GM18861 (cell line): ENCODE results near the gene GABRG3.
"Not testable (repeated sequence)": the region's sequence is repeated elsewhere in the genome, so short reads cannot be mapped to it uniquely, and the experiment has no call there.

ENCODE experiments used
- ATAC-seq: cut with Tn5 transposase; IDR thresholded peaks from one replicate; pipeline ENCODE4 v1.9.1; 2021; ENCODE audit not compliant: unreplicated experiment

GABRG3 gene

DNA sequence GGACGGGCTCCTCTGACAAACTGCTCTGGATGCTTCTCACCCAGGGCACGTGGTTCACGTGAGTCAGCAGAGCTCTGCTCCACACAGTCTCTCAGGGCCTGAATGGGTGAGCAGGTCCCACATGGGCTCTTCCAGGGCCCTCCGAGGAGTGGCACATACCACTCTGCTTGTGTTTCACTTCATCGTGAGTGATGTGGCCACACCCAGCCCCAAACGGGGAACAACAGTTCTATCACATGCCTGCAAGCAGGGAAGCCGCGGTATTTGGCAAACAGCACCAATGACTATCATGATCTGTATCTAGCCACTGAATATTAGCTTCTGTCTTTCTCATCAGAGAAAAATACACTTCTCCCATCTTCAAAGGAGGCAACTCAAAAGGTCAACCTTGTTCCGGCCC lies 352.8 kb downstream of the GABRG3 start:
- ATAC-seq: no peak

DNA sequence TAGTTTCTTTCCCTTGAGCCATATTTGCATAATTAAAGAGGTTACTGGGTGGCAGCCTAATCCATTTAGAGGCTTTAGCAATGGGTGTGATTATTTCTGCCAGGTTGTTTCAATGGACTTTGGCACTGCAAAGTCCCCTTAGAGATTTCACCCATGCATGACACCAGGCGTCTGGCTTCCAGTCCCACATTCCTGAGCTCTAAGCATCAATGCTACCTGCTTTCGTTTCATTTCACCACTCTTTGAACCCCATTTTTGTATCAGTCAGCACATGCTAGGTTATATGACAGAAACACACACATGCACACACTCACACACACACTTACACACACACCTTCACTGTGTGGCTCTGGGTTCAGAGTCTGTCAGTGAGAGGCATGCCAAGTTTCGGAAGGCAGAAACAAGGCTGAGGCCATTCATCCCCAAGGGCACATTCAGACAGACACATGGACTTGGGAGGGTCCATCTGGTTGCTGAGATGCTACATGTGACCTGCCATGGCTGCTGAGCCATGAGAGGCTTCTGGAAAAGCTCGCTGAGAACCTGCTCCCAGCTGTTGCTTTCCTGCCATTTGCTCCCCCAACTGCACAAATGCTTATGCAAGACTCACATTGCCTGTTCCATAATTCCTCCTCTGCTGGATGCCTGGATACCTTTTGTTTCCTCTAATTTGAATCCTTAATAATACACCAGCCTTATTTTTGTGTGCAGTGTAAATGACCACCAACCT lies 354.1 kb downstream of the GABRG3 start:
- ATAC-seq: no peak

DNA sequence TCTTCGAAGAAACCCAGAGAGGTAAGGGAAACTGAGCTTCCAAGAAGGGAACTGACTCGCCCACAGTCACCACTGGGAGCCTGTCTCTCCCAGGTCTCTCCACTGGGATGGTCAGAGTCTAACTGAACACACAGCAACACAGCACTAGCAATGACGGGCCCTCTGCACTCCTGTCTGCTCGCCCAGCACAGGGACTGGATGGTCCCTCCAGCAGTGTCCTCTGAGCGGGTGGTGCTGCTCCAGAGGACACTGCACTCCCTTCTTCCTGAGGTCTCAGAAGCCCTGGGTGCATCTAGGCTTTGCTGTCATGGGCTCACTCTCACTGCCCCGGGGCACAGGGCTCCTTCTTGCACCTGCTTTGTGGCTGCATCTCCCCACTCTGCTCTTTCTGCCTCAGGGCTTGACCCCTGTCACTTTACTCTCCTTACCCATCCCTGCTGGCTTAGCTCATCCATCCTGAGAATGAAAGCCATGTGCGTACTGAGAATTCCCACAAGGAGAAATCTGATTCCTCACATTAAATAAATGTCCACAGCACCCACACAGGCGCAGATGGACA lies 356.6 kb downstream of the GABRG3 start:
- no peak for ATAC-seq

DNA sequence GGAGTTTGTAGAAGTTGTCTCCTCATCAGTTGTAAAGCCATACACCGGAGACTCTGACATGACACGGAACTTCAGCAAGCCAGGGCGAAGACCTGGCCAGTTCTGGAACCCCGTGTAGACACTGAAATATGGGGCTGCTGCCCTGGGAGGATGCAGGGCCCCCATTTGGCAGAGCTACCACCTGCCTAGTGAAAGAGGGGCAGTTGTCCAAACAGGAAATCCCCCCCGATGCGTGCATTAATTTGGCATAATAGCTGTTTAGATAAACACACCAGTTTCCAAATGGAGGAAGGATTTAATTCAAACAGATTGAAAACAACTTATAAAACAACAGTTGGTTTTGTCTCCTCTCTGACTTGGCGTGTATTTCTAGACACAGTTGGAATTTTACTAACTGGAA lies 357.2 kb downstream of the GABRG3 start:
- ATAC-seq: no peak

DNA sequence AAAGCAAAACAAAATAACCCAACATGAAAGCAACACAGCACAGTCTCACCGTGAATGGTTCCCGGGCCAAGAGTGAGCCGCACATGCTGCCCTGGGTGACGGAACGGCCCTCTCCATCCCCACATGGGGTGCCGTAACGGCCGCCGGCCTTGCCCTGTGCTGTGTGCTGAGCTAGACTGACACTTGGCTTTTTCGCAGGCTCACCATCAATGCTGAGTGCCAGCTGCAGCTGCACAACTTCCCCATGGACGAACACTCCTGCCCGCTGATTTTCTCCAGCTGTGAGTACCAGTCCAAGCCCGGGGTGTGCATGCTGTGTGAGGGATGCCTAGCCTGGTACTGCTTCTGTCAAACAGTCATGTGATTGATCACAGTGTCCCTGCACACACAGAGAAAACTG lies 357.6 kb downstream of the GABRG3 start:
- ATAC-seq: no peak

DNA sequence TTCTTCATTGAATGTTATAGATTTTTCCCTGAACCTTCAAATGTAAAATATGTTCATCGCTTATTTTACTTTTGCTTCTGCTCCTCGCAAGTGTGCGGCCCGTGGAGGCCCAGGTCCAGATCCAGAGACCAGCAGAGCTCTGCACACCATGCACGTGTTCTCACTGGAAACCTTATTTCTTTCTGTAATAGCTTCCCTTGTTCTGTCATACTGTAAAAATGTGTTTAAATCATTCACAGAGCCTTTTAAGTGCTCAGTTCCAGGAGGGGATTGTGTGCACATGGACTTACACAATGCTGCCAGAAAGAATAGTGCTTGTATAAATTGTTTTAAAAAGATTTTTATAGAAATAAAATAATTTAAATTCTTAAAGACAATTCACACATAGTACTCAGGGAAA lies 359.3 kb downstream of the GABRG3 start:
- ATAC-seq: no peak

DNA sequence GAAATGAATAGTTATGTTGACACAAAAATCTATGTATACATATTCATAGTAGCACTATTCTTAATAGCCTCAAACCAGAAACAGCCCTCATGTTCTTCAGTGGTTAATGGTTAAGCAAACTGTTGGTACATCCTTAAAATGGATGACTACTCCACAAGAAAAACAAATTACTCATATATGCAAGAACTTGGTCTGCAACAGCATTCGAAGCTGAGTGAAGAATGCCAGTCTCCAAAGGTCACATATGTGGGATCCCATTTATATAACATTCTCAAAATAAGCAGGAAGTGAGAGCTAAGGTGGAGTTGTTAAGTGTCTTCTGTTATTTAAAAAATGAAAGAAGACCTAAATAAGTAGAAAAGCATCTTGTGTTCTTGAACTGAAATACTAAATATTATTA lies 365.7 kb downstream of the GABRG3 start:
- ATAC-seq: no peak

DNA sequence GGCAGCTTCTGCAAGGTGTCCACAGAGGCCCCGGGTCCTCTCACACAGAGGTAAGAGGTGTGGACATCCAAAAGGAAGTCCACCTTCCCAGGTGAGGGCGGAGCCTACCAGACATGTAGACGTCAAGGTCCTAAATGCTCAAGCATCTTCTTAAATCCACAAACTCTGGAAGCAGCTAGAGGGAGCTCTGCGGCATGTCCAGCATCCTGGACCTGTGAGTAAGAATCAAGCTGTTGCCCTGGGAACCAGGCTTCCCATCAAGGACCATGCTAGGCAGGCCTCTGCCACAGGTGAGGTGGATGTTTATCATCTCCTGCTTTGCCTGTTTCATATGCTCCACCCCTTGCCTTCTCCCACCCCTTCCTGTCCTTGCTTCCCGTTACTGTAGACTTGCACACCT lies 368.2 kb downstream of the GABRG3 start:
- no peak for ATAC-seq

DNA sequence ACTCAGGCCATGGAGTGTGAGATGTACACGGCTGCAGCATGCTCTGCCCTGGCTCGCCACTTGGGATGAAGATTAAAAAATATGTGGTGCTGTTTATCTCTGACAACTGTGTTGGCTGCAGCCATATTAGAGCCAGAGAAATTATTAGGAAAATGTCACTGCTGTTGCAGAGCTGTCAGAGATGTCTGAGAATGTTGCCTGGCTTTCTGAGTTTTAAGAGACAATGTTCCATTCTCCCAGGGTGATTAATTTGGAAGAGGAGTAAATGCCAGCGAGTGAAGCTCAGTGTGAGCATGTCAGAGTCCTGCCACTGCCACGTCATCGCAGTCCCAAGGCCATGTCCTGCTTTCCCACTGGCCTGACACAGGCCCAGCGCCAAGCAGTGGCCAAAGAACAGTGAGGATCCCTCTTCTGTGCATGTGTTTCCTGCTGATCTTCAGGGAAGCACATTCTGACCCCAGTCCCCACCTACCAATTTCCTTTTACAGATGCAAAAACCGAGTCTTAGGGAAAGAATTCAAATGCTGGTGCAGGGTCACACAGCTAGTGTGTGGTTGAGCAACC lies 370.9 kb downstream of the GABRG3 start:
- no peak for ATAC-seq

DNA sequence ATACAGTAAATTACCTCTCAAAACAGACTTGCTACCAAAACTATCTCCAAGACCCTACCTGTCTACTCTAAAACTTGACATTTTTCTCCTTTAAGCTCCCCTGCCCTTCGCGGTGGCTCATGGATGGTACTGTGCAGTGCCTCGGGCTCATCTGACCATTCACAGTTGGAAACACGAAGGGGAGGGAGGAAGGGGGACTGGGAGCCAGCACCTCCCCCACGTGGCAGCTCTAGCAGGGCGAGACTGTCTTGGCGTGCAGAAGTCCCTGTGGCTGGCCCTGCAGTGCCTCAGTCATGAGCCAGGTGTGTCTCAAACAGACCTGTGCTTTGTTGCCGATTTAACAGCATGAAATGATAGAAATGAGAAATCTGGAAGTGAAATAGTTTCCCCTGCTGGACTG lies 372.0 kb downstream of the GABRG3 start:
- no peak for ATAC-seq

DNA sequence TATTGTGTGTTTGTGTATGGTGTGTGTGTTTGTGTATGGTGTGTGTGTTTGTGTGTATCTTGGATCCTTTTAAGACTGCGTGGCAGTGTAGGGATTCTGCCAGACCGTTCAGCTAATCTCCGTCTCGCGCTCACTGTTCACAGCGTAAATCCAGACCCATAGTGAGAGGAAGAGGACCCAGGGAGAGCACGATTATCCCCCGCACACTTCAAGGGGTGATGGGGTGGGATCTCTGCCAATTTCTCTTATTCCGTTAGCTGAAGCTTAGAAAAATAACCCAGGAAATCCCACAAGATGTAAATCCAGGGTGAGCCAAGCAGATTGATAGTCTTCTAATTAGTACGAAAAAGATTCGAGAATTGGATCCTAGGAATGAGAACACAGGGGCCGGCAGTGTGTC lies 381.2 kb downstream of the GABRG3 start:
- ATAC-seq: no peak

DNA sequence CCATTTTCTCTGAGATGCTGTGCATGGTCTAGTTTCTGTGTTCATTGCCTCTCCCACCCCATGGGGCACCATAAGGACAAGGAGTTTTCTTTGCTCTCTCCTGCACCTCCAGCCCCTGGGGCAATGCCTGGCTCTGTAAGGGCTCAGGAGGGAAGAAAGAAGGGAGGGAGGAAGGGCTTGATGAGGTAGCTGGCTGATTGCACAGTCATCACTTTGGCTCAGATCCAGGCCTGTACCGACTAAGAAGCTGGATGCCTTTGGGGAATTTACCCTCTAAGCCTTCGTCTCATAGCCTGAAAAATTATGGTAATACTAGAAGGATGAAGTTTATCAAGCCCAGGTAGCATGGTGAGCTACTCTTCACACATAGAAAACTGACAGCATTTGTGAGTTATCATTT lies 382.9 kb downstream of the GABRG3 start:
- ATAC-seq: no peak

DNA sequence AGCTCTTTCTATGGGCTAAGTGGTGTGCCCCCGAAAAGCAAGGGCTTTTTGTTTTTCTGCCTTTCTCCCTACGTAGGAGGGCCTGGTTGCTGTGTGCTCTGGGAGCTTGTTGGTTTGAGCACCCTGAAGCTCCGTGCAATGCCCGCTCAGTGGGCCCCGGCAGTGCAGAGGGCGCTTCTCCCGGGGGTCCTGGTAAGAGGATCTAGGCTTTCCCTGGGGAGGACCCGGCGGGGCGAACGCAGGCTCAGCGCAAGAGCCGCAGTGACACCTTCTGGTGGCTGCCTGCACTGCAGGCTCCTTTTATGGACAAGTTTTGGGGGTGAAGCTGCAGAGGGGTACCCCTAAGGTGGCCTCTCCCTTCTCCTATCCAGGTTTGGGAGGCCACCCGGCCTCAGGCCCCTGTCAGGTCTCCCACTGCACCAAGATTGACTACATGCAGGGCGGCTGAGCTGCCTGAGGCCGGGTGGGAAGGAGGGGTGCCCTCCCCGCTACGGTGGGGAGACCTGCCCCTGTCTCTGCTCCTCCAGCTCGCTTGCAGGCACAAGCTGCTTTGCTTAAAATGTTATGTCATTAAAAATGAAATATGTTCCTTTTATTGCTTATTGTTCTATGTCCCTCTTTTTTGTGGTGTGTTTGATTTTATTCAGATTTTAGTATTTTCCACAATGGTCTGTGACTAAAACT lies 387.9 kb downstream of the GABRG3 start:
- no peak for ATAC-seq

DNA sequence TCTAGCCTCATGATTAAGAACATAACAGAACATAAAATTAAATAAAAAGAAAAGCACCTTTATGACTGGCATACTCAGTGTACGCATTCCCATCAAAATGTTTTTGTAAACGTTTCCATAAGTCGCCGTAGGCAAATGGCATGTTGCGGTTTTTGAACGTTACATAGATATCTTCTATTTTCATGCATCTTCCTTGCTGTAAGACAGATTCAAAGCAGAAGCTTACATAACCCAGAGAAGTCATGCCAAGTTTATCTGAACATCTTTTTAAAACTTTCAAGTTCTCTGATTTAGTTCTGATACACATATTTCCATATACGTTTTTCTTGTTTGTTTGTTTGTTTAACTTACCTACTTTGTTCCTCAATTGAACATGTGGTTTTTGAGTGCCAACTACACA lies 388.6 kb downstream of the GABRG3 start:
- ATAC-seq: no peak

DNA sequence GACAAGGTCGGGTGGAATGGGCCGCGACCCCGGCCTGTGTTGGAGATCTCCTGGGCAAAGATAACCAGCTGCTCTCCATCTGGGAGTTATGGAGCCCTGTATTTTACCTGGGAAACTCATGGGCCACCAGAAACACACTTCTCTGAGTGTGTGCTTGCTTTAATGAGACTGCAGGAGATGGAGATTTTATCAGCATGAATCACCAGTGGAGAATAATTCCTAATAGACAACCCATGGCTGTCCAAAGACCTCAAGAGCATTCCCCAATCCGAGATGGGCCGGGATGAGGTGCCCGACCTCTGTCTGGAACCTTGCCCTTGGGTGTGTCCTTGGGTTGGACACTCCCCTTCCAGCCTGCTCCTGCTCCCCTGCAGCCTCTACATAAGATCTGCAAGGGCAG lies 389.3 kb downstream of the GABRG3 start:
- ATAC-seq: no peak

DNA sequence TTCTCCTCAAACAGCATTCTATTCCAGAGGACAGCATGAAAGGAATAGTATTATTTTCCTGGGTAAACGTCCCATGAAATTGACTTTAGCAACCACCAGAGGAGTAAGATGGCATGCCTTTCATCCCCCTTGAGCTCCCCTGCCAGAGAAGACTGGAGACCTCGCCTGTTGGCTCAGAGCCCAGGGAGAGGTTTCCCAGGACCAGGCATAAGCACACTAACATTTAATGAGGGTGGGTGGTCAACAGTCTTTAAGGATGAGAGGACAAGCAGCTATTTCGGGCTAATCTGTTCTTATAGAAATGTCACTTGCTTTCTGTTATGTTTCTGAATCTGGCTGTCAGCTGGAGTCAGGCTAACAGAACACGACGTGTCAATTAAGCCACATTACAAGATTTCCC lies 390.5 kb downstream of the GABRG3 start:
- no peak for ATAC-seq

DNA sequence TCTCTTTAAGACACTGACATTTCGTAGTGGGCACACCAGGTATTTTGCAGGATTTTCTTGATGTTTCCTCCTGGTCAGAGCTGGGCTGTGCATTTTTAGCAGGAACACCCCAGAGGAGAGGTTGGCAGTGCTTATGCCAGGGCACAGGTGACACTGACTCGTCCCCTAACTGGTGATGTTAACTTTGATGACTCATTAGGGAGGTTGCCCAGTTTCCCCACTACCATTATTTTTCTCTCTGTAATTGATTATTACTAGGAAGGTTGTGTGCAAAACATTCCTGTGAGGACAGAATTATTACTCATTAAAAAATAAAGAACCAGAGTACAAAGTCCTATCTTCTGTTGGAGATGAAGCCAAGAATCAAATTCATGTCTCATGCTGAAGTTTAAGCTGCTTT lies 394.5 kb downstream of the GABRG3 start:
- no peak for ATAC-seq

DNA sequence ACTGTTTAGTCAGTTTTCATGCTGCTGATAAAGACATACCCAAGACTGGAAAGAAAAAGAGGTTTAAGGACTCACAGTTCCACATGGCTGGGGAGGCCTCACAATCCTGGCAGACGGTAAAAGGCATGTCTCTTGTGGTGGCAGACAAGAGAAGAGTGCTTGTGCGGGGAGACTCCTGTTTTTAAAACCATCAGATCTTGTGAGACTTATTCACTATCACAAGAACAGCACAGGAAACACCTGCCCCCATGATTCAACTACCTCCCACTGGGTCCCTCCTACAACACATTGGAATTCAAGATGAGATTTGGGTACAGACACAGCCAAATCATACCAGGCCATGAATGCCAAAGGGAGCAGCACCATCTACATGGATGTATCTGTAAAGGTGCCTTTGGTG lies 406.4 kb downstream of the GABRG3 start:
- ATAC-seq: not testable (repeated sequence)

DNA sequence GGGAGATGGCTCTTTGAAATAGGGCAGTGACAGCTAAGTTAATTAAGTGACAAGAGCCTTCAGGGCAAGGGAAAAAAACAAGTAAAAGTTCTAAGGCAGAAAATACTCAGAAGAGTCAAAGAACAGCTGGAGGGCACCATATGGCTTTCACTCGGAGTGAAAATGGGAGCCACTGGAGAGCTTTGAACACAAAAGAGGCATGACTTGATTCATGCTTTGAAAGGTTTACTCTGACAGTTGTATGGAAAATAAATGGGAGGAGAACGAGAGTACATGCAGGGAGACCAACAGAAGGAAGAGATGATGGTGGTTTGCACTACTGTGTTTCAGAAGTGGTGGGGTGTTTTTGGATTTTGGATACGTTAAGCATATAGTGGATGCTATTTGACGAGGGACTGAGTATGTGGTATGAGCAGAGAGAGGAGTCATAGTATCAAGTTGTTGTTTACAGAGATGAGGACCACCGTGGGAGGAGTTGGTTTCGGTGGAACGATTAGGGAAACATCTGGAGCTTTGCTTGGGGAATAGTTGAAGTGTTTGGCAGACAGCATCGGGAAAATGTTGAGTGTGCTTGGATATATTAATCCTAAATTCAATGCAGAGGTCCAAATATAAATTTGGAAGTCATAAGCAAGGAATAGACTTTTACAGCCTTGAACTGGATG lies 411.5 kb downstream of the GABRG3 start:
- no peak for ATAC-seq

DNA sequence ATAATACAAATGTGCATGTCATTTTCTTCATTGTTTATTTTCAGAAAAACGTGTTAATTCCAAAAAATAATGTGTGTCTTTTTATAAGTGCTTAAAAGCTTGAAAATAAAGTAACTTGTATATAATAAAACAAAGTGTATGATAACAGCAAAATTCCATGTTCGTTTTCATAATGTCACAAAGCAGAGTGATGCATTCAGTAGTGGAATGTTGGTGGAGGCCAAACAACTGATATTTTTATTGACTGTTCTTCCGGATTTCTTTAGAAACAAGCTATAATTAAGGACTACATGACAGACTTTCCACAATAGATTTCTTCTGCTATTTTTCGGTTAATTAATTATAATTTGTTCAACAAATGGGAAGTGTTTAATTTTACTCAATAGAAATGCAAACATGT lies 412.7 kb downstream of the GABRG3 start:
- ATAC-seq: no peak

DNA sequence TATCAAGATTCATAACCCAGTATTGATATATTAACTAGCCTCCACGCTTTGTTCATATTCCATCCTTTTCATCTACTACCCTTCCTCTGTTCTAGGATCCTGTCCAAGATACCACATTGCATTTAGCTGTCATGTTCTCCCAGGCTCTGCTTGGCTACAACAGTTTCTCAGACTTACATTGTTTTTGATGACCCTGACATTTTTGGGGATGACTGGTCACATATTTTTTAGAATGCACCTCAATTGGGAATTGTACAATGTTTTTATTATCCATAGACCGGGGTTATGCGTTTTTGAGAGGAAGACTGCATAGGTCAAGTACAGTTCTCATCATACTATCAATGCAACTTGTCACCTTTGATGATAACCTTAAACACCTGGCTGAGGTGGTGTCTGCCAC lies 421.2 kb downstream of the GABRG3 start:
- no peak for ATAC-seq

DNA sequence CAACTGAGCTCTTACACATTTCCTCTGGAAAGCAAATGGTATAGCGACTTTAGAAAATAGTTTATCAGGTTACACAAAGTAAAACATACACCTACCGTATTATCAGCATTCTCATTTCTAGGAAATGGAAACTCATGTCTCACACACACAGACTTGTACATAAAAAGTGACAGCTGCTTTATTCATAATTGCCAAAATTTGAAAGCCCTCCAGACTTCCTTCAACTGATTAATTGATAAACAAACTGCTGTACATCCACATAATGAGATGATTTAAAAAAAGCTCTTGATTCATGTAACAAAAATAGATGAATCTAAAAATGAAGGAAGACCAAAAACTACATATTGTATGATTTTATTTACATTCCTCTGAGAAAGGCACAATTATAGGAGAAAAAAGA lies 425.5 kb downstream of the GABRG3 start:
- no peak for ATAC-seq
